Tibial artery (tissue), 4 donors: Measurements from ENCODE around the gene FOXN4.

Source experiments
- DNase-seq, 2 donors: peaks; one replicate each; pipeline ENCODE4 v3.0.0-alpha.2; 2019
- H3K27ac ChIP-seq, 2 donors: fragments of 200-600 bp; sonication (generic) in 1 of 2; 1 replicate in 1 of 2; 2 replicates in 1 of 2; pipeline ENCODE4 v1.5.1; 2018 to 2019; ENCODE audit warnings: mild to moderate bottlenecking in 1 of 2
- H3K27me3 ChIP-seq, 2 donors: fragments of 200-600 bp; sonication (generic) in 1 of 2; one replicate each; pipeline versions ENCODE4 v1.5.1 to v1.6.0; 2016 to 2019
- H3K36me3 ChIP-seq, 3 donors: fragments of 200-600 bp; sonication (generic) in 2 of 3; one replicate each; pipeline ENCODE4 v1.5.1; 2016 to 2019; ENCODE audit warnings: mild to moderate bottlenecking in 2 of 3
- H3K4me1 ChIP-seq, 4 donors: fragments of 200-600 bp; sonication (generic) in 2 of 4; 1 replicate in 3 of 4; 2 replicates in 1 of 4; pipeline ENCODE4 v1.5.1; 2016 to 2019
- H3K4me3 ChIP-seq, 2 donors: fragments of 200-600 bp; sonication (generic) in 1 of 2; 1 replicate in 1 of 2; 2 replicates in 1 of 2; pipeline ENCODE4 v1.5.1; 2018 to 2019; ENCODE audit warnings: mild to moderate bottlenecking in 2 of 2
- H3K9me3 ChIP-seq, 3 donors: fragments of 200-600 bp; sonication (generic) in 1 of 3; one replicate each; pipeline ENCODE4 v1.5.1; 2016 to 2019
- CTCF ChIP-seq, 2 experiments: fragments of 200-600 bp in 1 of 2; fragments of 450-650 bp in 1 of 2; IDR thresholded peaks; one replicate each; pipeline ENCODE4 v1.5.1; 2017 to 2019; ENCODE audit warnings: antibody characterized with exemption in 2 of 2, mild to moderate bottlenecking in 1 of 2, moderate library complexity in 1 of 2
- intact Hi-C: fragments of 100-400 bp; cut with DNase I; formaldehyde crosslinking; loops from one replicate; pipeline ENCODE4 v1.15.0; 2023; ENCODE audit warnings: low total_unique reads

The FOXN4 gene

GRCh38 chr12:109302770-109303169 lies 6.3 kb downstream of the FOXN4 start:
- no peak overlapping the region for H3K4me3 ChIP-seq
- intact Hi-C loops: no loop called here
- TF ChIP-seq CTCF (IDR thresholded peaks at IDR 0.05): no peak
- no peaks in the 10 kb centered on the region for H3K36me3 ChIP-seq
- peaks cover 0 to 59% of the 10 kb centered on the region in 2 donors for H3K27me3 ChIP-seq
- no peak overlapping the region for H3K27ac ChIP-seq
- H3K9me3 ChIP-seq: no peaks in the 10 kb centered on the region
- H3K4me1 ChIP-seq: no peaks in the 10 kb centered on the region
- DNase-seq: no peak

GRCh38 chr12:109302358-109302757 lies 6.7 kb downstream of the FOXN4 start:
- Histone ChIP-seq H3K4me3 (no peak overlapping the region), H3K9me3 (no peaks in the 10 kb centered on the region), H3K4me1 (no peaks in the 10 kb centered on the region), H3K27ac (no peak overlapping the region), H3K36me3 (no peaks in the 10 kb centered on the region), H3K27me3 (peaks cover 0 to 55% of the 10 kb centered on the region in 2 donors)
- TF ChIP-seq CTCF (IDR thresholded peaks at IDR 0.05): no peak
- no peak for DNase-seq
- intact Hi-C loops: no loop called here

- no peak for DNase-seq
- Histone ChIP-seq H3K4me3 (no peak overlapping the region), H3K27me3 (peaks cover 0 to 48% of the 10 kb centered on the region in 2 donors), H3K36me3 (no peaks in the 10 kb centered on the region), H3K4me1 (no peaks in the 10 kb centered on the region), H3K27ac (no peak overlapping the region), H3K9me3 (no peaks in the 10 kb centered on the region)
- TF ChIP-seq CTCF (IDR thresholded peaks at IDR 0.05): no peak
- intact Hi-C loops: no loop called here
Observed at GRCh38 chr12:109301643-109302168, 7.4 kb downstream of the FOXN4 start.

GRCh38 chr12:109299849-109300248 lies 9.2 kb downstream of the FOXN4 start:
- H3K9me3 ChIP-seq: no peaks in the 10 kb centered on the region
- no peak overlapping the region for H3K4me3 ChIP-seq
- peaks cover 0 to 32% of the 10 kb centered on the region in 2 donors for H3K27me3 ChIP-seq
- H3K4me1 ChIP-seq: no peaks in the 10 kb centered on the region
- no peak overlapping the region for H3K27ac ChIP-seq
- no peak for DNase-seq
- intact Hi-C loops: no loop called here
- TF ChIP-seq CTCF (IDR thresholded peaks at IDR 0.05): no peak
- H3K36me3 ChIP-seq: no peaks in the 10 kb centered on the region

- Histone ChIP-seq H3K27me3 (peaks cover 0 to 18% of the 10 kb centered on the region in 2 donors), H3K27ac (no peak overlapping the region), H3K4me1 (peaks cover 0 to 8% (median 4%) of the 10 kb centered on the region in 4 donors), H3K4me3 (no peak overlapping the region), H3K9me3 (no peaks in the 10 kb centered on the region), H3K36me3 (no peaks in the 10 kb centered on the region)
- TF ChIP-seq CTCF (IDR thresholded peaks at IDR 0.05): no peak
- intact Hi-C loops: no loop called here
- DNase-seq: no peak
Observed at GRCh38 chr12:109296431-109296830, 12.7 kb downstream of the FOXN4 start.
